SJSA1 (cell line): ENCODE data around the gene CWH43. TPM values are rescaled to one million over a fixed set of nuclear protein-coding genes. Genes with fewer than 3 reads are reported as not detected.
"Not testable (repeated sequence)": the region's sequence is repeated elsewhere in the genome, so short reads cannot be mapped to it uniquely, and the experiment has no call there.

ENCODE experiments used
- DNase-seq, 2 experiments: peaks; one replicate each; pipeline ENCODE4 v3.0.0-alpha.2; 2015 to 2020; ENCODE audit warnings: low spot score in 2 of 2, low read depth in 1 of 2
- H3K27ac ChIP-seq: fragments of 250-450 bp; sonication (Bioruptor Pico); 2 replicates; pipeline ENCODE4 v1.5.1; 2020; ENCODE audit warnings: mild to moderate bottlenecking, moderate library complexity
- H3K27me3 ChIP-seq: fragments of 250-450 bp; sonication (Bioruptor Pico); replicated peaks from 2 replicates; pipeline ENCODE4 v1.5.1; 2020; ENCODE audit warnings: mild to moderate bottlenecking, moderate library complexity
- H3K36me3 ChIP-seq: fragments of 250-450 bp; sonication (Bioruptor Pico); 2 replicates; pipeline ENCODE4 v1.5.1; 2020; ENCODE audit warnings: mild to moderate bottlenecking
- H3K4me1 ChIP-seq: fragments of 250-450 bp; sonication (Bioruptor Pico); replicated peaks from 2 replicates; pipeline ENCODE4 v1.6.1; 2021; ENCODE audit warnings: mild to moderate bottlenecking
- H3K4me3 ChIP-seq: fragments of 250-450 bp; sonication (Bioruptor Pico); 2 replicates; pipeline ENCODE4 v1.5.1; 2020; ENCODE audit warnings: mild to moderate bottlenecking
- H3K9me3 ChIP-seq: fragments of 250-450 bp; sonication (Bioruptor Pico); replicated peaks from 2 replicates; pipeline ENCODE4 v1.5.1; 2020; ENCODE audit warnings: mild to moderate bottlenecking
- total RNA-seq: library from RNA; depleted of rRNA; stranded (reverse); fragments of >200 nt; shearing (Covaris generic); gene quantifications from 2 replicates; pipeline ENCODE4 v1.2.3, GENCODE V29; 2014

Gene CWH43
- total RNA-seq, 1 experiment from 2014 or later, result not detected

DNA sequence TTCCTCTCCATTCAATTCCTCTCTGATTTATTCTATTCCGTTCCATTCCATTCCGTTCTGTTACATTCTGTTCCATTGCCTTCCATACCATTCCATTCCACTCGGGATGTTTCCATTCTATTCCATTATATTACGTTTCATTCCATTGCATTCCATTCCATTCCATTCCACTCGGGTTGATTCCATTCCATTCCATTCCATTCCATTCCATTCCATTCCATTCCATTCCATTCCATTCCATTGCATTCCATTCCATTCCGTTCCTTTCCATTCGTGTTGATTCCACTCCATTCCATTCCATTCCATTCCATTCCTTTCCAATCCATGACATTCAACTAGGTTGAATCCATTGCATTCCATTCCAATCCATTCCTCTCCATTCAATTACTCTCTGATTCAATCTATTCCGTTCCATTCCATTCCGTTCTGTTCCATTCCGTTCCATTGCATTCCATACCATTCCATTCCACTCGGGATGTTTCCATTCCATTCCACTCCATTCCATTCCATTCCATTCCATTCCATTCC, 106.6 kb downstream of the CWH43 start:
- not testable (repeated sequence) for H3K27me3 ChIP-seq

DNA sequence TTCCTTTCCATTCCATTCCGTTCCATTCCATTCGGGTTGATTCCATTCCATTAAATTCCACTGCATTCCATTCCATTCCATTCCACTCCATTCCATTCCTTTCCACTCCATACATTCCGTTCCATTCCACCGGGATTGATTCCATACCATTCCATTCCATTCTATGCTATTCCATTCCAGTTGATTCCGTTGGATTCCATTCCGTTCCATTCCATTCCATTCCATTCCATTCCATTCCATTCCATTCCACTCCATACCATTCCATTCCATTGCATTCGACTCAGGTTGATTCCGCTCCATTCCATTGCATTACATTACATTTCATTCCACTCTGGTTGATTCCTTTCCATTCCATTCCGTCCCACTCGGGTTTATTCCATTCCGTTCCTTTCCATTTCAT, 110.1 kb downstream of the CWH43 start:
- H3K4me1 ChIP-seq, H3K27me3 ChIP-seq, H3K9me3 ChIP-seq, H3K36me3 ChIP-seq, H3K4me3 ChIP-seq, DNase-seq, H3K27ac ChIP-seq: not testable (repeated sequence)

More for the DNA sequence above, 106.6 kb downstream of the CWH43 start:
- not testable (repeated sequence) for H3K4me3 ChIP-seq, H3K27ac ChIP-seq, H3K9me3 ChIP-seq, H3K4me1 ChIP-seq, H3K36me3 ChIP-seq, DNase-seq

DNA sequence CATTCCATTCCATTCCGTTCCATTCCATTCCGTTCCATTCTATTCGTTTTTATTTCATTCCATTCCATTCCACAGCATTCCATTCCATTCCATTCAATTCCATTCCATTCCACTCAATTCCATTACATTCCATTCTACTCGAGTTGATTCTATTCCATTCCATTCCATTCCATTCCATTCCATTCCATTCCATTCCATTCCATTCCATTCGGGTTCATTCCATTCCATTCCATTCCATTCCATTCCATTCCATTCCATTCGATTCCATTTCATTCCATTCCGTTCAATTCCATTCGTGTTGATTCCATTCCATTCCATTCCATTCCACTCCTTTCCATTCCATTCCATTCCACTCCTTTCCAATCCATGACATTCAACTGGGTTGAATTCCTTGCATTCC, 110.6 kb downstream of the CWH43 start:
- not testable (repeated sequence) for H3K27me3 ChIP-seq, H3K9me3 ChIP-seq, DNase-seq, H3K4me3 ChIP-seq, H3K36me3 ChIP-seq, H3K4me1 ChIP-seq, H3K27ac ChIP-seq

DNA sequence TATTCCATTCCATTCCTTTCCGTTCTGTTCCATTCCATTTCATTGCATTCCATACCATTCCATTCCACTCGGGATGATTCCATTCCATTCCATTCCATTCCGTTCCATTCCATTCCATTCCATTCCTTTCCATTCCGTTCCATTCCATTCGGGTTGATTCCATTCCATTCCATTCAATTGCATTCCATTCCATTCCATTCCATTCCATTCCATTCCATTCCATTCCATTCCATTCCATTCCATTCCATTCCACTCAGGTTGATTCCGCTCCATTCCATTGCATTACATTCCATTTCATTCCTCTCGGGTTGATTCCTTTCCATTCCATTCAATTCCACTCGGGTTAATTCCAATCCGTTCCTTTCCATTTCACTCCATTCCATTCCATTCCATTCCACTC, 111.0 kb downstream of the CWH43 start:
- H3K9me3 ChIP-seq, H3K4me3 ChIP-seq, H3K27ac ChIP-seq, H3K27me3 ChIP-seq, H3K4me1 ChIP-seq, H3K36me3 ChIP-seq, DNase-seq: not testable (repeated sequence)

DNA sequence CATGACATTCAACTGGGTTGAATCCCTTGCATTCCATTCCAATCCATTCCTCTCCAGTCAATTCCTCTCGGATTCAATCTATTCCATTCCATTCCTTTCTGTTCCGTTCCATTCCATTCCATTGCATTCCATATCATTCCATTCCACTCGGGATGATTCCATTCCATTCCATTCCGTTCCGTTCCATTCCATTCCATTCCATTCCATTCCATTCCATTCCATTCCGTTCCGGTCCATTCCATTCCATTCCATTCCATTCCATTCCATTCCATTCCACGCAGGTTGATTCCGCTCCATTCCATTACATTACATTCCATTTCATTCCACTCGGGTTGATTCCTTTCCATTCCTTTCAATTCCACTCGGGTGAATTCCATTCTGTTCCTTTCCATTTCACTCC, 111.4 kb downstream of the CWH43 start:
- not testable (repeated sequence) for H3K36me3 ChIP-seq, H3K27ac ChIP-seq, H3K4me1 ChIP-seq, H3K4me3 ChIP-seq, H3K9me3 ChIP-seq, H3K27me3 ChIP-seq, DNase-seq

DNA sequence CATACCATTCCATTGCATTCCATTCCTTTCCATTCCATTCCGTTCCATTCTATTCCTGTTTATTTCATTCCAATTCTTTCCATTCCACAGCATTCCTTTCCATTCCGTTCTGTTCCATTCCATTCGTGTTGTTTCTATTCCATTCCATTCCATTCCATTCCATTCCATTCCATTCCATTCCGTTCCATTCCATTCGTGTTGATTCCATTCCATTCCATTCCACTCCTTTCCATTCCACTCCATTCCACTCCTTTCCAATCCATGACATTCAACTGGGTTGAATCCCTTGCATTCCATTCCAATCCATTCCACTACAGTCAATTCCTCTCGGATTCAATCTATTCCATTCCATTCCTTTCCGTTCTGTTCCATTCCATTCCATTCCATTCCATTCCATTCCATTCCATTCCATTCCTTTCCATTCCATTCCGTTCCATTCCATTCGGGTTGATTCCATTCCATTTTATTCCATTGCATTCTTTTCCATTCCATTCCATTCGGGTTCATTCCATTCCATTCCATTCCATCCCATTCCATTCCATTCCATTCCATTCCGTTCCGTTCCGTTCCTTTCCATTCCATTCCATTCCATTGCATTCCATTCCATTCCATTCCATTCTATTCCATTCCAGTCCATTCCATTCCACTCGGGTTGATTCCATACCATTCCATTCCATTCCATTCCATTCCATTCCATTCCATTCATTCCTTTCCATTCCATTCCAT, 112.1 kb downstream of the CWH43 start:
- H3K27me3 ChIP-seq, H3K36me3 ChIP-seq, H3K27ac ChIP-seq, DNase-seq, H3K9me3 ChIP-seq, H3K4me3 ChIP-seq, H3K4me1 ChIP-seq: not testable (repeated sequence)

DNA sequence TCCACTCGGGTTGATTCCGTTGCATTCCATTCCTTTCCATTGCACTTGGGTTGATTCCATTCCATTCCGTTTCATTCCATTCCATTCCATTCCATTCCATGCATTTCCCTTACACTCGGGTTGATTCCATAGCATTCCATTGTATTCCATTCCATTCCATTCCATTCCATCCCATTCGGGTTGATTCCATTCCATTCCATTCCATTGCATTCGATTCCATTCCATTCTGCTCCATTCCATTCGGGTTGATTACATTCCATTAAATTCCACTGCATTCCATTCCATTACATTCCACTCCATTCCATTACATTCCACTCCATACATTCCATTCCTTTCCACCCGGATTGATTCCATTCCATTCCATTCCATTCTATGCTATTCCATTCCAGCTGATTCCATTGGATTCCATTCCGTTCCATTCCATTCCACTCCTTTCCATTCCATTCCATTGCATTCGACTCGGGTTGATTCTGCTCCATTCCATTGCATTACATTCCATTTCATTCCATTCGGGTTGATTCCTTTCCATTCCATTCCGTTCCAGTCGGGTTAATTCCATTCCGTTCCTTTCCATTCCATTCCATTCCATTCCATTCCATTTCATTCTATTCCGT, 113.9 kb downstream of the CWH43 start:
- H3K4me3 ChIP-seq, H3K9me3 ChIP-seq, H3K27ac ChIP-seq, DNase-seq, H3K4me1 ChIP-seq, H3K36me3 ChIP-seq, H3K27me3 ChIP-seq: not testable (repeated sequence)

DNA sequence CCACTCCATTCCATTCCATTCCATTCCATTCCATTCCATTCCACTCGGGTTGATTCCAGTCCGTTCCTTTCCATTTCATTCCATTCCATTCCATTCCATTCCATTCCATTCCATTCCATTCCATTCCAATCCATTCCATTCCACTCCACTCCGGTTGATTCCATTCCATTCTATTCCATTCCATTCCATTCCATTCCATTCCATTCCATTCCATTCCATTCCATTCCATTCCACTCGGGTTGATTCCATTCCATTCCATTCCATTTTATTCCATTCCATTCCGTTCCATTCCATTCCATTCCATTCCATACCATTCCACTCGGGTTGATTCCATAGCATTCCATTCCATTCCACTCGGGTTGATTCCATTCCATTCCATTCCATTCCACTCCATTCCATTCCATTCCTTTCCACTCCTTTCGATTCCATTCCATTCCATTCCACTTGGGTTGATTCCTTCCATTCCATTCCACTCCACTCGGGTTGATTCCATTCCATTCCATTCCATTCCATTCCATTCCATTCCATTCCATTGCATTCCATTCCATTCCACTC, 116.3 kb downstream of the CWH43 start:
- H3K27ac ChIP-seq, DNase-seq, H3K27me3 ChIP-seq, H3K36me3 ChIP-seq, H3K9me3 ChIP-seq, H3K4me3 ChIP-seq, H3K4me1 ChIP-seq: not testable (repeated sequence)

DNA sequence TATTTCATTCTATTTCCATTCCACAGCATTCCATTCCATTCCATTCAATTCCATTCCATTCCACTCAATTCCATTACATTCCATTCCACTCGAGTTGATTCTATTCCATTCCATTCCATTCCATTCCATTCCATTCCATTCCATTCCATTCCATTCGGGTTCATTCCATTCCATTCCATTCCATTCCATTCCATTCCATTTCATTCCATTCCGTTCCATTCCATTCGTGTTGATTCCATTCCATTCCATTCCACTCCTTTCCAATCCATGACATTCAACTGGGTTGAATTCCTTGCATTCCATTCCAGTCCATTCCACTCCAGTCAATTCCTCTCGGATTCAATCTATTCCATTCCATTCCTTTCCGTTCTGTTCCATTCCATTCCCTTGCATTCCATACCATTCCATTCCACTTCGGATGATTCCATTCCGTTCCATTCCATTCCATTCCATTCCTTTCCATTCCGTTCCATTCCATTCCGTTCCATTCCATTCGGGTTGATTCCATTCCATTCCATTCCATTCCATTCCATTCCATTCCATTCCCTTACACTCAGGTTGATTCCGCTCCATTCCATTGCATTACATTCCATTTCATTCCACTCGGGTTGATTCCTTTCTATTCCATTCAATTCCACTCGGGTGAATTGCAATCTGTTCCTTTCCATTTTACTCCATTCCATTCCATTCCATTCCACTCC, 117.5 kb downstream of the CWH43 start:
- H3K4me3 ChIP-seq, H3K27ac ChIP-seq, H3K4me1 ChIP-seq, H3K36me3 ChIP-seq, H3K27me3 ChIP-seq, H3K9me3 ChIP-seq: not testable (repeated sequence)
- peak in 1 of 2 experiments; percentile 43 for DNase-seq

DNA sequence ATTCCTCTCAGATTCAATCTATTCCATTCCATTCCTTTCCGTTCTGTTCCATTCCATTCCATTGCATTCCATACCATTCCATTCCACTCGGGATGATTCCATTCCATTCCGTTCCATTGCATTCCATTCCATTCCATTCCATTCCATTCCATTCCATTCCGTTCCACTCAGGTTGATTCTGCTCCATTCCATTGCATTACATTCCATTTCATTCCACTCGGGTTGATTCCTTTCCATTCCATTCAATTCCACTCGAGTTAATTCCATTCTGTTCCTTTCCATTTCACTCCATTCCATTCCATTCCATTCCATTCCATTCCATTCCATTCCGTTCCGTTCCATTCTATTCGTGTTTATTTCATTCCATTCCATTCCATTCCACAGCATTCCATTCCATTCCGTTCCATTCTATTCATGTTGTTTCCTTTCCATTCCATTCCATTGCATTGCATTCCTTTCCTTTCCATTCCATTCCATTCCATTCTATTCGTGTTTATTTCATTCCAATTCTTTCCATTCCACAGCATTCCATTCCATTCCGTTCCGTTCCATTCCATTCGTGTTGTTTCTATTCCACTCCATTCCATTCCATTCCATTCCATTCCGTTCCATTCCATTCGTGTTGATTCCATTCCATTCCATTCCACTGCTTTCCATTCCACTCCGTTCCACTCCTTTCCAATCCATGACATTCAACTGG, 118.3 kb downstream of the CWH43 start:
- not testable (repeated sequence) for H3K27me3 ChIP-seq, H3K27ac ChIP-seq, H3K9me3 ChIP-seq, H3K4me3 ChIP-seq, H3K36me3 ChIP-seq, H3K4me1 ChIP-seq, DNase-seq

DNA sequence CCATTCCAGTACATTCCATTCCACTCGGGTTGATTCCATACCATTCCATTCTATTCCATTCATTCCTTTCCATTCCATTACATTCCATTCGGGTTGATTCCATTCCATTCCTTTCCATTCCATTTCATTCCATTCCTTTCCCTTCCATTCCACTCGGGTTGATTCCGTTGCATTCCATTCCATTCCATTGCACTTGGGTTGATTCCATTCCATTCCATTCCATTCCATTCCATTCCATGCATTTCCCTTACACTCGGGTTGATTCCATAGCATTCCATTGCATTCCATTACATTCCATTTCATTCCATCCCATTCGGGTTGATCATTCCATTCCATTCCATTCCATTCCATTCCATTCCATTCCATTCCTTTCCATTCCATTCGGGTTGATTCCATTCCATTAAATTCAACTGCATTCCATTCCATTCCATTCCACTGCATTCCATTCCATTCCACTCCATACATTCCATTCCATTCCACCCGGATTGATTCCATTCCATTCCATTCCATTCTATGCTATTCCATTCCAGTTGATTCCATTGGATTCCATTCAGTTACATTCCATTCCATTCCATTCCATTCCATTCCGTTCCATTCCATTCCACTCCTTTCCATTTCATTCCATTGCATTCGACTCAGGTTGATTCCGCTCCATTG, 119.3 kb downstream of the CWH43 start:
- not testable (repeated sequence) for H3K36me3 ChIP-seq, H3K27me3 ChIP-seq, DNase-seq, H3K27ac ChIP-seq, H3K9me3 ChIP-seq, H3K4me1 ChIP-seq, H3K4me3 ChIP-seq

DNA sequence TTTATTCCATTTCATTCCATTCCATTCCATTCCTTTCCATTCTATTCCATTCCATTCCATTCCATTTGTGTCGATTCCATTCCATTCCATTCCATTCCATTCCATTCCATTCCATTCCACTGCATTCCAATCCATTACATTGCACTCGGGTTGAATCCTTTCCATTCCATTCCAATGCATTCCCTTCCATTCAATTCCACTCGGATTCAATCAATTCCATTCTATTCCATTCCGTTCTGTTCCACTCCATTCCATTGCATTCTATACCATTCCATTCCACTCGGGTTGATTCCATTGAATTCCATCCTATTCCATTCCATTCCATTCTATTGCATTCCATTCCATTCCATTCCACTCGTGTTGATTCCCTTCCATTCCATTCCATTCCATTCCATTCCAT, 121.2 kb downstream of the CWH43 start:
- not testable (repeated sequence) for DNase-seq, H3K9me3 ChIP-seq

DNA sequence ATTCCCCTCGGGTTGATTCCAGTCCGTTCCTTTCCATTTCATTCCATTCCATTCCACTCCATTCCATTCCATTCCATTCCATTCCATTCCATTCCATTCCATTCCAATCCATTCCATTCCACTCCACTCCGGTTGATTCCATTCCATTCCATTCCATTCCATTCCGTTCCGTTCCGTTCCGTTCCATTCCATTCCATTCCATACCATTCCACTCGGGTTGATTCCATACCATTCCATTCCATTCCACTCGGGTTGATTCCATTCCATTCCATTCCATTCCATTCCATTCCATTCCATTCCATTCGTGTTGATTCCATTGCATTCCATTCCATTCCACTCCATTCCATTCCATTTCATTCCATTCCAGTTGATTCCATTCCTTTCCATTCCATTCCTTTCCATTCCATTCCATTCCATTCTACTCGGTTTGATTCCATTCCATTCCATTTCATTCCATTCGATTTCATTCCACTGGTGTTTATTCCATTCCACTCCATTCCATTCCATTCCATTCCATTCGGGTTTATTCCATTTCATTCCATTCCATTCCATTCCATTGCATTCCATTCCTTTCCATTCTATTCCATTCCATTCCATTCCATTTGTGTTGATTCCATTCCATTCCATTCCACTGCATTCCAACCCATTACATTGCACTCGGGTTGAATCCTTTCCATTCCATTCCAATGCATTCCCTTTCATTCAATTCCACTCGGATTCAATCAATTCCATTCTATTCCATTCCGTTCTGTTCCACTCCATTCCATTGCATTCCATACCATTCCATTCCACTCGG, 122.3 kb downstream of the CWH43 start:
- H3K27me3 ChIP-seq, H3K4me1 ChIP-seq, H3K4me3 ChIP-seq, H3K9me3 ChIP-seq, H3K27ac ChIP-seq, H3K36me3 ChIP-seq, DNase-seq: not testable (repeated sequence)

More for the DNA sequence above, 121.2 kb downstream of the CWH43 start:
- H3K4me3 ChIP-seq, H3K36me3 ChIP-seq, H3K27me3 ChIP-seq, H3K4me1 ChIP-seq, H3K27ac ChIP-seq: not testable (repeated sequence)
